Suprapubic skin (tissue), 4 donors: ENCODE data around the gene MFF.

Experiments
- POLR2A ChIP-seq, 2 donors: fragments of 450-650 bp; IDR thresholded peaks; one replicate each; pipeline ENCODE4 v1.6.1; 2017; ENCODE audit warnings: antibody characterized with exemption in 2 of 2, mild to moderate bottlenecking in 2 of 2, moderate library complexity in 2 of 2
- POLR2AphosphoS5 ChIP-seq, 3 donors: sonication (generic); formaldehyde crosslinking; IDR thresholded peaks; one replicate each; pipeline ENCODE4 v1.6.1; 2017; ENCODE audit warnings: antibody characterized with exemption in 3 of 3
- TF ChIP-seq, protein P1 (sequence below), 2 donors: fragments of 200-600 bp in 1 of 2; fragments of 450-650 bp in 1 of 2; sonication (generic) in 1 of 2; IDR thresholded peaks; one replicate each; pipeline ENCODE4 v1.5.1; 2016 to 2019; ENCODE audit warnings: antibody characterized with exemption in 2 of 2, mild to moderate bottlenecking in 1 of 2, moderate library complexity in 1 of 2

GRCh38 chr2:227312579-227312978 is 12.5 kb upstream of the MFF start:
- TF ChIP-seq, protein P1, sequence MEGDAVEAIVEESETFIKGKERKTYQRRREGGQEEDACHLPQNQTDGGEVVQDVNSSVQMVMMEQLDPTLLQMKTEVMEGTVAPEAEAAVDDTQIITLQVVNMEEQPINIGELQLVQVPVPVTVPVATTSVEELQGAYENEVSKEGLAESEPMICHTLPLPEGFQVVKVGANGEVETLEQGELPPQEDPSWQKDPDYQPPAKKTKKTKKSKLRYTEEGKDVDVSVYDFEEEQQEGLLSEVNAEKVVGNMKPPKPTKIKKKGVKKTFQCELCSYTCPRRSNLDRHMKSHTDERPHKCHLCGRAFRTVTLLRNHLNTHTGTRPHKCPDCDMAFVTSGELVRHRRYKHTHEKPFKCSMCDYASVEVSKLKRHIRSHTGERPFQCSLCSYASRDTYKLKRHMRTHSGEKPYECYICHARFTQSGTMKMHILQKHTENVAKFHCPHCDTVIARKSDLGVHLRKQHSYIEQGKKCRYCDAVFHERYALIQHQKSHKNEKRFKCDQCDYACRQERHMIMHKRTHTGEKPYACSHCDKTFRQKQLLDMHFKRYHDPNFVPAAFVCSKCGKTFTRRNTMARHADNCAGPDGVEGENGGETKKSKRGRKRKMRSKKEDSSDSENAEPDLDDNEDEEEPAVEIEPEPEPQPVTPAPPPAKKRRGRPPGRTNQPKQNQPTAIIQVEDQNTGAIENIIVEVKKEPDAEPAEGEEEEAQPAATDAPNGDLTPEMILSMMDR (IDR thresholded peaks at IDR 0.05), result no peak
- no peak for TF ChIP-seq POLR2AphosphoS5 (IDR thresholded peaks at IDR 0.05)
- TF ChIP-seq POLR2A (IDR thresholded peaks at IDR 0.05), result no peak
